IMR-90 (cell line): Measurements from ENCODE around the gene CYTH4.

Experiments
- CEBPB ChIP-seq: IDR thresholded peaks from 2 replicates; pipeline ENCODE4 v1.6.1; 2012; ENCODE audit warnings: low read depth, low read length, improper control_type of control experiment
- CTCF ChIP-seq: conservative IDR thresholded peaks from 2 replicates; pipeline ENCODE4 v1.5.1; 2012; ENCODE audit warnings: mild to moderate bottlenecking, low read depth, low read length, improper control_type of control experiment
- POLR2A ChIP-seq: IDR thresholded peaks from 2 replicates; pipeline ENCODE4 v1.6.1; 2012; ENCODE audit warnings: mild to moderate bottlenecking, low read depth, low read length
- RAD21 ChIP-seq: IDR thresholded peaks from 2 replicates; pipeline ENCODE4 v1.6.1; 2012; ENCODE audit warnings: low read length, improper control_type of control experiment
- SMC3 ChIP-seq: fragments of 150-350 bp; IDR thresholded peaks from 2 replicates; pipeline ENCODE4 v1.6.1; 2016; ENCODE audit warnings: low read depth, mild to moderate bottlenecking, antibody characterized with exemption, low read length, moderate library complexity

GRCh38 chr22:37354261-37354660, 72.0 kb downstream of the CYTH4 start:
- no peak for TF ChIP-seq CEBPB
- no peak for TF ChIP-seq RAD21
- no peak for TF ChIP-seq SMC3
- TF ChIP-seq CTCF = no peak
- TF ChIP-seq POLR2A = no peak
